Myocyte (in vitro differentiated cells): Measurements from ENCODE around the gene PSMA2. TPM values are rescaled to one million over a fixed set of nuclear protein-coding genes. Genes with fewer than 3 reads are reported as not detected.

Experiments
- DNase-seq: peaks from one replicate; pipeline ENCODE4 v3.0.0-alpha.2; 2012; ENCODE audit warnings: low read depth
- polyA plus RNA-seq: library from polyadenylated mRNA; unstranded; fragments of >200 nt; gene quantifications from one replicate; pipeline ENCODE4 v1.2.1, GENCODE V29; 2012; ENCODE audit warnings: missing spikeins
- total RNA-seq: library from RNA; depleted of rRNA; stranded (reverse); fragments of >200 nt; gene quantifications from 2 replicates; pipeline ENCODE4 v1.2.3, GENCODE V29; 2014

PSMA2 gene
- total RNA-seq: 145 and 162 TPM in 2 replicates
- 105 TPM for polyA plus RNA-seq

DNA sequence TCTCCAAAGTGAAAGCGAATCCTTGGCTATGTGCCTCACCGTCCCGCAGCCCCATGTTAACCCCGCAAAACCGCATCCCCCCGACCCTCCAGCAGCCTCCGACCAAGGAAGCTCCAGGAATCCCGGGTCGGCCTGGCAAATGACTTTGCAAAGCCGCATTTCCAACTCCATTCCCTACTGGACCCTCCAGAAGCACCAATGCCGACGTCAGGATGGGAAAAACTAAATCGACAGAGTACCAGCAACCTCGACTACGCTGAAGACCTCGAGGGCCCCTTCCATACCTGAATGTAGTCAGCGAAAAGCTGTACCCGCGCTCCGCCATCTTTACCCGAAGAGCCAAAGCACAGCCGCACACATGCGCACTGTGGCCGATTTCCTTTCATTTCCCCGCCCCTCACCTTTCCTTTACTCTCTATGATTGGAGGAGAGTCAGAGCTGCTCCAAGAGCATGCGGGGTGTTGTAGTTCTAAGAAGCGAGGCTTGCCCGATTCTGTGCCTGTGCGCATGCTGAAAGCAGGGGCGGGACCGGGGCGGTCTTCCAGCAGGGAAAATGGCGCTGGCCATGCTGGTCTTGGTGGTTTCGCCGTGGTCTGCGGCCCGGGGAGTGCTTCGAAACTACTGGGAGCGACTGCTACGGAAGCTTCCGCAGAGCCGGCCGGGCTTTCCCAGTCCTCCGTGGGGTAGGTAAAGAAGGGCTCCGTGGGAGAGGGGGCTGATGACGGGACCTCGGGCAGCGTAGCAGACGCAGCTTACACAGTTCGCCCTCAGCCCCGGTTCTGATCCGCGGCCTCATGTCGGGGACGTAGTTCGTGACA is at the start of gene PSMA2, which contains the start of gene MRPL32:
Gene PSMA2 (minus strand): TSS at position 341 of the 818 bp plus-strand sequence. CDS start 16 bp downstream, at position 325.
Gene MRPL32 (plus strand): TSS at position 543 of the 818 bp plus-strand sequence. CDS start 11 bp downstream, at position 554.
- DNase-seq: peak; percentile 100

DNA sequence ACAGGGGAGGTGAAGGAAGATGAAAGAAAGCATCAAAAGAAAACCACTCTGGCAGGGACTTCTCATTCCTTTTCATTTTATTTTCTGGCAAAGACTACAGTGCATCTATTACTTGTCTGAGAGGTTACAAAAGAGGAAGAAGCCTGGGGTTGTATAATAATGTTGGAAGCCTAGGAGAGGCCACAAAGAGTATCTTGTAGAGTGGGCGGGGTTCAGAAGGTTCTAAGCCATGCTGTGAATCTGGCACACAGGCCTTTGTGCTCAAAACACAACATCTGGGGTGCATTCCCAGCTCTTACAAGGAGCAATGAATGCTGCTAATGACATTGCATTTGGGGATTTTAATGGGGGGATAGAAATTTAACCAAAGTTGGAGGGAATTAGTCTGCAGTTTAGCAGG is 49.6 kb upstream of the PSMA2 start:
- DNase-seq: no peak

DNA sequence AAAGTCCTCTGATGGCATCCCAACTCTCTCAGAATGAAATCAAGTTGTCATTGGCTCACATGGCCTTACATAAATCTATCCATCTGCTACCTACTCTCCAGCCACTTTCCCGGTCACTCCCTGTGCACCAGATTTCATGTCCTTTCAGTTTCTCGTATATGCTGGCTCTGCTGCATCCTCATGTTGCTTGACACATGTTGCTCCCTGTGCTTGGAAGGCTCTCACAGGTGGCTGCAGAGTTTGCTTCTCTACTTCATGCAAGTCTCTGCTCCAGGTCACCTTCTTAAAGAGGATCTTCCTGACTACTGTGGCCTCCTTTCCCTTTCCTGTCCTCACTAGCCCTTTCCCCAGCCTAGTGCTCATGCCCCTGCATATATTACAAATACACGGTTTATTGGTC is 48.5 kb upstream of the PSMA2 start:
- no peak for DNase-seq

- no peak for DNase-seq
Observed at GRCh38 chr7:42980084-42980483, 48.1 kb upstream of the PSMA2 start.

DNA sequence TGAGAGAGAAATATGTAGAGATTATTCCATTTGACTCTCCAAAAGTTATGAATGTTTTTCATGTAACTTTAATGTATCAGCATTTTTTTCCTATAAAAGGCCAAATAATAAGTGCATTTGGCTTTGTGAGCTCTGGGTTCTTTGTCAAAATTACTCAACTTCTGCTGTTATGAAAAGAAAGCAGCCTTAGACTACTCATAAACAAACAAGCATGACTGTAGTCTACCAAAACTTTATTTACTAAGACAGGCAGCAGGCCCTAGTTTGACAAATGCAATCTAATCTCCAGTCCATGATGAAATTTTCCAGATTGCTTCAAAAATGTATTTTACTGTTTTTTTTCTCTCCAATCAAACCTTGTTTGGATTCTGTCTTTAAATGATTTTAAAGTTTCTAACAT is 46.5 kb upstream of the PSMA2 start:
- DNase-seq: no peak

DNA sequence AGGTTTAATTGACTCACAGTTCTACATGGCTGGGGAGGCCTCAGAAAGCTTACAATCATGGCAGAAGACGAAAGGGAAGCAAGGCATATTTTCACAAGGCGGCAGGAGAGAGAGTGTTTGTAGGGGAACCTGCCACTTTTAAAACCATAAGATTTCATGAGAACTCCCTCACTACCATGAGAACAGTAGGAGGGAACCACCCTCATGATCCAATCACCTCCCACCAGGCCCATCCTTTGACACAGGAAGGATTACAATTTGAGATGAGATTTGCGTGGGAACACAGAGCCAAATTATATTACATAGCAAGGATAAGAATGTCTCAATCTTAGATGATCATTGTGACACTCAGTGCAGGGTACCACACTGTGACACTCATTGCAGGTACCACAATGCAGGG is 44.4 kb upstream of the PSMA2 start:
- DNase-seq: no peak

- DNase-seq: peak; percentile 90
Observed at GRCh38 chr7:42972699-42973500, 40.9 kb upstream of the PSMA2 start.

GRCh38 chr7:42967391-42967790 is 35.4 kb upstream of the PSMA2 start:
- peak; percentile 58 for DNase-seq

DNA sequence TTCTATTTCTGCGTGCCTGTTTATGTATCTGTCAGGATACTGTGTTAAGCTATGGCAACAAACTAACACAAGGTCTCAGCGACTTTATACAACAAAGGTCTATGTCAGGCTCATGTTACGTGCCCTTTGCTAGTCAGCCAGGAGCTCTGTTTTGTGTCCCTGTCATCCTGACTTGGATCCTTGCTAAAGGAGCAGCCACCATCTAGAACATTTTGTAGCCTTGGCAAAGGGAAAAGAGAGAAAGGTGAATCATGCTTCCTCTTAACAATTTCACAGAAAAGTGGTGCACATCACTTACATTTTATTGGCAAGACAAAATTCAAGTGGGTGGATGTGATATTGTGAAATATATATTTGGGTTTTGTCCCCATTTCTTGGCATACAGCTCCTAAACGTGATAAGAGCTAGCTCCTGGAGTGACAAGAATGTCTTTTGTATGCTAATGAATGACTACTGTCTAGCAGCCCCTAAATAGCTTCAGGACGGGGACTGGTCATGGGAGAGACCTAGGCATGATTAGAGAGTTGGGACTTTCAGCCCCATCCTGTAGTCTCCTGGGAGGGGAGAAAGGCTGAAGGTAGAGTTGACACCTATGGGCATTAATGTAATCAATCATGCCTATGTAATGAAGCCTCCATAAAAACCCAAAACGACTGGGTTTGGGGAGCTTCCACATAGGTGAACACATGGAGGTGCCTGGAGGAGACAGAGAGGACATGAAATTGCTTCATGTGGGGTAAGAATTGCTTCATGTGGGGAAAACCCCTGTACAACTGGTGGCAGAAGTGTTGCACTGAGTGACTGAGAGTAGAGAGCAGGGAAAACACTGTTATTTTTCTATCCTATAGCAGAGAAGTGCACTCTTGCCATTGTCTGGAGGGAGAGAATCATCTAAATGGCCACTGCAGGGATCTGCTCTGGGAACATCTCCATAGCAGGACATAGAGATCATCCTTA is 33.2 kb upstream of the PSMA2 start:
- no peak for DNase-seq

DNA sequence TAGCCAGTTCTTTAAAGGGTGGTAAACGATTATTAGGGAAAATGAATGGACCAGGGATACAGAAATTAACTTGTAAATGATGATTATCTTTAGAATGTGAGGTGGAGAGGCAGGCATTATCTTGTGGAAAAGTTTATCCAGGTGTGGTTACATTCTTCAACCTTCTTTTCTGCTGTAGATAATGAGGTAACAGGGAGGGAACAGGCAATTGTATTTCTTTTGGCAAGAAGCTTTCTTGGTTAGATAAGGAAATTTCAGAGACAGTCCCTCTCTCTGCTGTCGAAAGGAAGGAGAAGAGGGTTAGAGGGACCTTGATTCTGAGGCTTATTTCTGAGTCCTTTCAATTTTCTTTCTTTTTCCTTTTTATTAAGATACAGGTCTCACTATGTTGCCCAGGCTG is 32.3 kb upstream of the PSMA2 start:
- DNase-seq: no peak

- DNase-seq: no peak
Observed at GRCh38 chr7:42961170-42961569, 29.2 kb upstream of the PSMA2 start.

DNA sequence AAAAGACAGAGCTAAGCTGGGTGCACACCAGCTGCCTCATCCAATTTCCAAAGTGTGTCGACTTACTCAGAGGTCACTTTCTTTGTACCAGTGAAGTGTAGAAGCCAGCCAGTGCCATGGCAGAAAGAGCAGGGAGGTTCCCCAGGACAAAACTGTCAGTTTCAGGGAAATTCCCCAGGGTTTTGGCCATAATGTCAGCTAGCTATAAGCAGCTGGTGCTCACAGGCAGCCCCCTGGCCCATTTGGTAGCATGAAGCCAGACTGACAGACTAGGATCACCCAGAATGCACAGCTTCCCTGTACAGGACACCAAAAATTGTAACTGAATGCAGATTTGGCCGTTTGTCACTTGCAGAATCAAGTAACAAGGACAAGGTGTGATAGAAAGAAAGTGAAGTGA is 28.8 kb upstream of the PSMA2 start:
- DNase-seq: no peak

- DNase-seq: no peak
Observed at GRCh38 chr7:42959549-42959948, 27.6 kb upstream of the PSMA2 start.

DNA sequence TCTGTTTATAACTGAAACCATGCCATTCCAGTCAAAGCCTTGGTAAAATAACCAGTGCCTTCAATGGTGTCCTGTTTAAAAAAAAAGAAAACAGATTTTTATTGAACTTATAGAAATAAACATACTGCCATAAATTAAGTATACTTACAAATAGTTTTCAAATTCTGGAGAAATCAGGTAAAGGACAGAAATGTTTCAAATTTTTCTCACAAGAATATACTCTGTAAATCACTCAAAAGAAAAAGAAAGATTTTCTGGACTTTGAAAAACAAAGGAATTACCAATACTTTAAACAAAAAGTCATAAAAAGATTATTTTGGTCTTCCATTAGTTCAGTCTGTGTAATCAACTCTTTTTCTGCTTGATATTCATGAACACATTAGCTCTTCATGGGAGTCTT is 24.1 kb upstream of the PSMA2 start:
- no peak for DNase-seq

GRCh38 chr7:42953994-42954393 is 22.0 kb upstream of the PSMA2 start:
- no peak for DNase-seq

DNA sequence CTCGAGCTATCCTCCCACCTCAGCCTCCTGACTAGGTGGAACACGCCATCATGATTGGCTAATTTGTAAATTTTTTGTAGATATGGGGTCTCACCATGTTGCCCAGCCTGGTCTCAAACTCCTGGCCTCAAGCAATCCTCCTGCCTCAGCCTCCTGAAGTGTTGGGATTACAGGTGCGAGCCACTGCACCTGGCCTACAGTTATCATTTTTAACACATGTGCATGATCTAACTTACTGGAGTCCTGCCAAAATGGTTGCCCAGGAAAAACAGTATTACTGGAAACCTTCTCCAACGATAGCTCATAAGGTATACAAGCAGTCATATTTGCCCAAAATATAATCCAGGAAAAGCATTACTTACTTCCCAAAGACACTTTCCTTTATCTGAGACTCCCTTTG is 20.4 kb upstream of the PSMA2 start:
- DNase-seq: no peak

DNA sequence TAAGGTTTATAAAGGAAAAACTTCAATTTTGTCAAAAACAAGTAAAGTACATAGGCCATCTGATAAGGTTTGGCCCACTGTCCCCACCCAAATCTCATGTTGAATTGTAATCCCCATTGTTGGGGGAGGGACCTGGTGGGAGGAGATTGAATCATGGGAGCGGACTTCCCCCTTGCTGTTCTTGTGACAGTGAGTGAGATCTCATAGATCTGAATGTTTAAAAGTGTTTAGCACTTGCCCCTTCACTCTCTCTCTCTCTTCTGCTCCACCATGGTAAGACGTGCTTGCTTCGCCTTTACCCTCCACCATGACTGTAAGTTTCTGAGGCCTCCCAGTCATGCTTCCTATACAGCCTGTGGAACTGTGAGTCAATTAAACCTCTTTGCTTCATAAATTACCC is 18.4 kb upstream of the PSMA2 start:
- DNase-seq: no peak

GRCh38 chr7:42947521-42947920 is 15.5 kb upstream of the PSMA2 start:
- no peak for DNase-seq

GRCh38 chr7:42946627-42946950 is 14.6 kb upstream of the PSMA2 start:
- no peak for DNase-seq

- DNase-seq: no peak
Observed at GRCh38 chr7:42945821-42946626, 14.1 kb upstream of the PSMA2 start.
